ENCODE data around the gene TMEM184C.

Gene TMEM184C

GRCh38 chr4:147617173-147617840 lies at the start of gene TMEM184C:
Gene TMEM184C, plus strand, starts transcription at chr4:147617397. Its CDS starts 560 bp downstream, at chr4:147617957.
- DNase-seq (ENCODE audit: low spot score): peak; percentile 97

DNA sequence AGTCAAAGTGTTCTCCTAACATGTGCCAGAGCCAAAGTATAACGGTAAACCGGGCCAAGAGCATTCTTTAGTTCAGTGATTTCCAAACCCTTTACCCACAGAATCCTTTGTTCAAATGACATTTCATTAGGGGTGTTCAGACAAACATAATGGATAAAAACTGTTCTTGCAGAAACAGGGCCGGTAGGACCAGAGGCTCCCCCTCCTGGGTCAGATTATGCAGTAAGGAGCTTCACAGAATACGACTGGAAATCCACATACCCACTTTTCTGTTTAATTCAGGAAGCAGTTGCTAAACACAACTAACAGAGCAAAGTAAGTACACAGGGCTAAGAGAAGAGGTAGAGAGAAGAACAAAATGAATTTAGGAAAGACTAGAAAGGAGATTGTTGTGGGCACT lies 46.6 kb upstream of the TMEM184C start:
- DNase-seq (ENCODE audit: low spot score): no peak

GRCh38 chr4:147571036-147571770 lies 46.0 kb upstream of the TMEM184C start:
- DNase-seq (ENCODE audit: low spot score): no peak

DNA sequence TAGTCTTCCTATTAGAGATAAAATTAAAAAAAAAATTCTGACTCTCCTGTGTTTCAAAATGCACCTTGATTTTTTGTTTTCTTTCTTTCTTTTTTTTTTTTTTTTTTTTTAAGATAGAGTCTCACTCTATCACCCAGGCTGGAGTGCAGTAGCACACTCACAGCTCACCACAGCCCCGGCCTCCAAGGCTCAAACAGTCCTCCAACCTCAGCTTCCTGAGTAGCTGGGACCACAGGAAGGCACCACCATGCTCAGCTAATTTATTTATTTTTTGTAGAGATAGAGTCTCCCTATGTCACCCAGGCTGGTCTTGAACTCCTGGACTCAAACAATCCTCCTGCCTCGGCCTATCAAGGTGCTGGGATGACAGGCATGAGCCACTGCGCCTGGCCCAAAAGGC lies 41.1 kb upstream of the TMEM184C start:
- no peak for DNase-seq (ENCODE audit: low spot score)

GRCh38 chr4:147578051-147578476 lies 39.1 kb upstream of the TMEM184C start:
- DNase-seq (ENCODE audit: low spot score): no peak

- DNase-seq (ENCODE audit: low spot score): no peak
Measured at GRCh38 chr4:147578593-147578992, 38.6 kb upstream of the TMEM184C start.

- DNase-seq (ENCODE audit: low spot score): no peak
Measured at GRCh38 chr4:147580396-147580795, 36.8 kb upstream of the TMEM184C start.

- DNase-seq (ENCODE audit: low spot score): no peak
Measured at GRCh38 chr4:147581606-147582350, 35.4 kb upstream of the TMEM184C start.

DNA sequence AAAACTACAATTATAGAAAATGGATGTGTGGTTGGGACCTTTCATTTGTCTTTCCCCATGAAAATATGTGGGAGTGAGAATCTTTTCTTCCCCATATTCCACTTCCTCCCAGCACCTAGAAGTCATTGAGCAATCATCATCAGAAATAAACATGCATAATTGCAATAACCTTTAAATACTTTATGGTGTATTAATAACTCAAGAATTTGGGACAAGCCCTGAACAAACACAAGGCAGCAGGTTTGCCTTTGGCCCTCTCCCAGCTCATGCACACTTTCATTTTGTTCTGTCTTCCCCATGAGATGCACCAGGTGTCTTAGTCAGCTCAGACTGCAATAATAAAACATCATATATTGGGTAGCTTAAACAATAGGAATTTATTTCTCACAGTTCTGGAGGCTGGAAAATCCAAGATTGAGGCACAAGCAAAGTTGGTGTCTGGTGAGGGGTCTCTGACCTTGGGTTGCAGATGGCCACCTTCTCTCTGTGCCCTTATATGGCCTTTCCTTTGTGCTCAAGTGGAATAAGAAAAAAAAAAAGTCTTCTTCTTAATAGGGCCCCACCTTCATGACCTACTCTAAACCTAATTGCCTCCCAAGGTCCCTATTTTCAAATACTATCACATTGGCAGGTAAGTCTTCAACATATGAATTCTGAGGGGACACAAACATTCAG lies 34.7 kb upstream of the TMEM184C start:
- no peak for DNase-seq (ENCODE audit: low spot score)

- DNase-seq (ENCODE audit: low spot score): no peak
Measured at GRCh38 chr4:147583876-147584275, 33.3 kb upstream of the TMEM184C start.

DNA sequence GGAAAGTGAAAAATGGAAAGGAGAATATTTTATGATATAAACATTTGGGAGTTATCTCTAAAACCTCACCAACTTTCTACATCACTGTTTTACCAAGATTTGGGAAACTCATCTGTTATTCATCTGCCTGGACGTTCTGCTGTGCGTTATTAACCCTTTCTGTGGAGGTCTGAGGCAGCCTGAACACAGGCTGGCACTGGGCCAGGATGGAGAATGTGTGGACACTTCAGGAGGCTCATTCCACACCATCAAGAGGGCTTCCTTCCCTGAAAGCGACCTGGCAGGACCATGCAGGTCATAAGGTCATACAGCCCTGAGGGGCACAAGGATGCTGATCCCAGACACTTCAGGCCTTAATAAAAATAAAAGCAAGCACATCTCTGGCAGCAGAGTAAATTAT lies 31.2 kb upstream of the TMEM184C start:
- DNase-seq (ENCODE audit: low spot score): no peak

DNA sequence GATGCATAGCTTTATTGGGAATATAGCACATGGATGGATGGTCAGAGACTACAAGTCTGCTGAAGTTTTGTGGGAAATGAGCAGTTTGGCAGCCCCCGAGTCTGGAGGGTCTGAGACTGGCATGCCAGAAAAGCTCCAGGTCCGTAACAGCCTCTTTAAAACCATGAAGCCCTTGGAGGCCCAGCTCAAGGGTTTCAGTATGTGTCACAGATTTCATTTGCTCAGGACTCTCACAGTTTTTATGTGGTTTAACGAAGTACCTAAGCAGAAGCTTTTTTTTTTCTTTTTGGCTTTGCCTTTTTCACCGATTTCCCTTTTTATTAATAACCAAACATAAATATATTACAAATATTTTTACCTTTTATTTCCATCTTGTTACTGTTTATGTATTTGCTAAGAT lies 30.6 kb upstream of the TMEM184C start:
- DNase-seq (ENCODE audit: low spot score): peak; percentile 24

DNA sequence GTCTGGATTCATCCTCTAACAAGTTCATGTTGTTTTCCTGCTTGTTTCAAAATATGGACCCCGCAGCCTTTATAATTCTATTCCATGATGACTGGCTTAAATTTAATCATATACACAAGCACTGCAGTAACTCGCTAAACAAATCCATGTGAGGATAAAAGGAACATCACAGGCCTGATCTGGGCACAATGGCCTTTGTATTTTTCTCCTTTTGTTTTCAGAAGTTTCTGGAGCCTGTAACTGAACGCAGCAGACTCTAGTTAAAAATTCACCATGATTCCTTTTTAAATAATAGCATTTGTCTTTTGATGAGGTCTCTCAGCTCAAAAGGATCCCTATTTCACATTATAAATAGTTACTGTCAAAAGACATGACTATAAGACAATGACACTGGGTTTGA lies 30.2 kb upstream of the TMEM184C start:
- peak; percentile 74 for DNase-seq (ENCODE audit: low spot score)

- peak; percentile 42 for DNase-seq (ENCODE audit: low spot score)
Measured at GRCh38 chr4:147589586-147589985, 27.6 kb upstream of the TMEM184C start.

- DNase-seq (ENCODE audit: low spot score): peak; percentile 80
Measured at GRCh38 chr4:147590249-147590920, 26.8 kb upstream of the TMEM184C start.

GRCh38 chr4:147591106-147591505 lies 26.1 kb upstream of the TMEM184C start:
- DNase-seq (ENCODE audit: low spot score): no peak

GRCh38 chr4:147594107-147594506 lies 23.1 kb upstream of the TMEM184C start:
- DNase-seq (ENCODE audit: low spot score): no peak

DNA sequence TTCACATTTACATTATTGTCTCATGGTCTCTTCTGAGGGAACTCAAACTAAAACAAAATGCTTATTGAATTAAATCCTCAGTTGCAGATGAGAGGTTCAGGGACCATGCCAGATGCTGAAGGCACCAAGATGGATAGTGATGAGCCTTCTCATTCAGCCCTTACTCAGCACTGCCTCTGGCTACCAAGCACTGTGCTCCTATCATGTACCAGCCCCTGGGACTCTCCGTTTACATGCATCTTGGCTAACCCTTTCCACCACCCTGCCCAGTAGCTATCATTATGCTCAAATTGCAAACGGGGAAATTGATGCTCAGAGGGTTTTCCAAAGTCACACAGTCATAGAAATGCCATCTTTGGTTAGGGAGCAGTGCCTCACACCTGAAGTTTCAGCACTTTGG lies 22.6 kb upstream of the TMEM184C start:
- DNase-seq (ENCODE audit: low spot score): no peak

- no peak for DNase-seq (ENCODE audit: low spot score)
Measured at GRCh38 chr4:147596377-147596776, 20.8 kb upstream of the TMEM184C start.

- DNase-seq (ENCODE audit: low spot score): no peak
Measured at GRCh38 chr4:147596981-147597380, 20.2 kb upstream of the TMEM184C start.

- DNase-seq (ENCODE audit: low spot score): no peak
Measured at GRCh38 chr4:147597561-147597960, 19.6 kb upstream of the TMEM184C start.

DNA sequence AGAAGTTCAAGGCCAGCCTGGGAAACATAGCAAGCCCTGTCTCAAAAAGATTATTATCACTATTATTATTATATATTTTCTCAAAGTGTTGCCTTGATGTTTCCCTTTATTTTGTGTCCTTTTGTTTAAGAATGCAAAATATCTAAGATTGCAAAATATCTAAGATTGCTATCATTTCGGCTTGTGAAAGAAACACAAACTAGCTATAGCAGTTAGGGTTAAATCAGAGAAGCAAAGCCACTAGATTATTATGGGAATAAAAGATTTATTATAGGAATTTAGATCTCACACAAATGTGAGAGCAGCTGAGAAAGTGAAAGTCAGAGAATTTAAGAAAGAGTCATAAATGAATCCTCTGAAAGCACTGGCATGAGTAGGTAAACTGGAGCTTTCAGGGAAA lies 18.0 kb upstream of the TMEM184C start:
- no peak for DNase-seq (ENCODE audit: low spot score)
